RWPE2 (cell line): ENCODE measurements around the gene ZFP36.

Source experiments
- ATAC-seq: fragments of 200-7000 bp; cut with Tn5 transposase; 3 replicates; pipeline ENCODE4 v1.9.1; 2021; ENCODE audit warnings: low read depth
- DNase-seq: peaks from one replicate; pipeline ENCODE4 v3.0.0-alpha.2; 2020; ENCODE audit warnings: low spot score
- H3K27ac ChIP-seq: fragments of 450-650 bp; 2 replicates; pipeline ENCODE4 v1.5.1; 2017; ENCODE audit warnings: mild to moderate bottlenecking; ENCODE audit not compliant: poor library complexity, severe bottlenecking
- H3K27me3 ChIP-seq: fragments of 250-450 bp; sonication (Bioruptor Pico); 2 replicates; pipeline ENCODE4 v1.5.1; 2021; ENCODE audit warnings: mild to moderate bottlenecking, moderate library complexity; ENCODE audit not compliant: insufficient read depth, poor library complexity, severe bottlenecking
- H3K36me3 ChIP-seq: fragments of 250-450 bp; sonication (Bioruptor Pico); 2 replicates; pipeline ENCODE4 v1.5.1; 2020; ENCODE audit warnings: low read depth, mild to moderate bottlenecking, moderate library complexity
- H3K4me1 ChIP-seq: fragments of 250-450 bp; sonication (Bioruptor Pico); 2 replicates; pipeline ENCODE4 v1.5.1; 2021; ENCODE audit warnings: mild to moderate bottlenecking, moderate library complexity; ENCODE audit not compliant: insufficient read depth, poor library complexity, severe bottlenecking
- H3K4me3 ChIP-seq: fragments of 250-450 bp; sonication (Bioruptor Pico); 2 replicates; pipeline ENCODE4 v1.5.1; 2021; ENCODE audit warnings: mild to moderate bottlenecking, moderate library complexity; ENCODE audit not compliant: severe bottlenecking
- H3K9me3 ChIP-seq: fragments of 250-450 bp; sonication (Bioruptor Pico); 2 replicates; pipeline ENCODE4 v1.5.1; 2021; ENCODE audit warnings: mild to moderate bottlenecking, moderate library complexity; ENCODE audit not compliant: severe bottlenecking
- CTCF ChIP-seq: fragments of 450-650 bp; IDR thresholded peaks from one replicate; pipeline ENCODE4 v1.5.1; 2017; ENCODE audit warnings: mild to moderate bottlenecking, moderate library complexity; ENCODE audit not compliant: poor library complexity, severe bottlenecking

The ZFP36 gene

GRCh38 chr19:39363901-39364457 is 42.7 kb upstream of the ZFP36 start:
- H3K27ac ChIP-seq = peak overlapping the region; percentile 65
- peaks cover 22% of the 10 kb centered on the region for H3K36me3 ChIP-seq

GRCh38 chr19:39365531-39365930 is 41.1 kb upstream of the ZFP36 start:
- no peak for ATAC-seq
- H3K36me3 ChIP-seq = peaks cover 17% of the 10 kb centered on the region

More at GRCh38 chr19:39363901-39364457, 42.7 kb upstream of the ZFP36 start:
- no peak for TF ChIP-seq CTCF
- Histone ChIP-seq H3K9me3 (no peaks in the 10 kb centered on the region), H3K4me1 (peaks cover 14% of the 10 kb centered on the region), H3K4me3 (no peak overlapping the region), H3K27me3 (no peaks in the 10 kb centered on the region)
- ATAC-seq (no peak), DNase-seq (no peak)

GRCh38 chr19:39369200-39369599 is 37.4 kb upstream of the ZFP36 start:
- Histone ChIP-seq H3K4me3 (no peak overlapping the region), H3K27me3 (no peaks in the 10 kb centered on the region), H3K27ac (no peak overlapping the region), H3K36me3 (peaks cover 37% of the 10 kb centered on the region), H3K4me1 (no peaks in the 10 kb centered on the region), H3K9me3 (no peaks in the 10 kb centered on the region)
- ATAC-seq (no peak), DNase-seq (no peak)
- no peak for TF ChIP-seq CTCF

More at GRCh38 chr19:39365531-39365930, 41.1 kb upstream of the ZFP36 start:
- TF ChIP-seq CTCF = no peak
- Histone ChIP-seq H3K27me3 (no peaks in the 10 kb centered on the region), H3K4me1 (peaks cover 14% of the 10 kb centered on the region), H3K9me3 (no peaks in the 10 kb centered on the region), H3K4me3 (no peak overlapping the region), H3K27ac (no peak overlapping the region)
- DNase-seq = no peak

GRCh38 chr19:39370735-39371134 is 35.9 kb upstream of the ZFP36 start:
- DNase-seq (no peak), ATAC-seq (no peak)
- H3K27me3 ChIP-seq = no peaks in the 10 kb centered on the region
- no peak for TF ChIP-seq CTCF
- H3K9me3 ChIP-seq = no peaks in the 10 kb centered on the region
- no peak overlapping the region for H3K4me3 ChIP-seq
- peaks cover 50% of the 10 kb centered on the region for H3K36me3 ChIP-seq
- H3K27ac ChIP-seq = no peak overlapping the region
- no peaks in the 10 kb centered on the region for H3K4me1 ChIP-seq

- DNase-seq (no peak), ATAC-seq (no peak)
- no peak overlapping the region for H3K4me3 ChIP-seq
- peaks cover 61% of the 10 kb centered on the region for H3K36me3 ChIP-seq
- H3K4me1 ChIP-seq = no peaks in the 10 kb centered on the region
- no peak for TF ChIP-seq CTCF
- H3K9me3 ChIP-seq = no peaks in the 10 kb centered on the region
- no peaks in the 10 kb centered on the region for H3K27me3 ChIP-seq
- H3K27ac ChIP-seq = peak overlapping the region; percentile 9
These were observed 34.4 kb upstream of the ZFP36 start for GRCh38 chr19:39372047-39372802.
